ENCODE data around the gene STAG1.

- TF ChIP-seq ELF4 (CRISPR knock-in tag; IDR thresholded peaks at IDR 0.05): no peak
- no peak for TF ChIP-seq FOXK2 (conservative IDR thresholded peaks at IDR 0.05 in 1 of 2, IDR thresholded peaks at IDR 0.05 in 1 of 2; ENCODE audit: low read depth in 2 of 2)
- TF ChIP-seq ESRRB (CRISPR knock-in tag; IDR thresholded peaks at IDR 0.05; ENCODE audit: borderline replicate concordance): no peak
- TF ChIP-seq ZBTB33 (CRISPR knock-in tag; IDR thresholded peaks at IDR 0.05): no peak
- TF ChIP-seq L3MBTL2 (IDR thresholded peaks at IDR 0.05): no peak
- no peak for TF ChIP-seq CBX3 (IDR thresholded peaks at IDR 0.05; ENCODE audit: borderline replicate concordance in 1 of 2, low read length in 2 of 2)
These were observed 100.6 kb downstream of the STAG1 start for GRCh38 chr3:136651581-136651980.

Measured in K562 (cell line).